ENCODE measurements around the gene ATP5PF.
A peak's percentile ranks its signal among the peaks of the same experiment; 100 is the strongest.
"Not testable (repeated sequence)": the region's sequence is repeated elsewhere in the genome, so short reads cannot be mapped to it uniquely, and the experiment has no call there.

The ATP5PF gene

GRCh38 chr21:25721987-25722386 lies 12.7 kb downstream of the ATP5PF start:
- DNase-seq = no peak

- no peak for DNase-seq
Observed at GRCh38 chr21:25717491-25718147, 17.1 kb downstream of the ATP5PF start.

- not testable (repeated sequence) for DNase-seq
Observed at GRCh38 chr21:25714066-25714465, 20.6 kb downstream of the ATP5PF start.

- no peak for DNase-seq
Observed at GRCh38 chr21:25710550-25710949, 24.2 kb downstream of the ATP5PF start.

- no peak for DNase-seq
Observed at GRCh38 chr21:25709684-25710265, 24.9 kb downstream of the ATP5PF start.

GRCh38 chr21:25708467-25709065 lies 26.1 kb downstream of the ATP5PF start:
- peak; percentile 32 to 75 for DNase-seq

GRCh38 chr21:25701529-25701928 lies 33.2 kb downstream of the ATP5PF start:
- no peak for DNase-seq

GRCh38 chr21:25700741-25701140 lies 34.0 kb downstream of the ATP5PF start:
- DNase-seq = no peak

- not testable (repeated sequence) for DNase-seq
Observed at GRCh38 chr21:25695461-25695860, 39.2 kb downstream of the ATP5PF start.

- no peak for DNase-seq
Observed at GRCh38 chr21:25691976-25692375, 42.7 kb downstream of the ATP5PF start.

GRCh38 chr21:25689226-25689625 lies 45.5 kb downstream of the ATP5PF start:
- no peak for DNase-seq

GRCh38 chr21:25688275-25689155 lies 46.2 kb downstream of the ATP5PF start:
- no peak for DNase-seq

- DNase-seq = no peak
Observed at GRCh38 chr21:25687787-25688186, 46.9 kb downstream of the ATP5PF start.

- no peak for DNase-seq
Observed at GRCh38 chr21:25682382-25682781, 52.3 kb downstream of the ATP5PF start.

GRCh38 chr21:25676451-25676850 lies 58.3 kb downstream of the ATP5PF start:
- DNase-seq = no peak
